Stomach (tissue), 19 donors: ENCODE measurements around the gene CCDC186. TPM values are rescaled to one million over a fixed set of nuclear protein-coding genes. Genes with fewer than 3 reads are reported as not detected.

Source experiments
- DNase-seq, 2 donors: peaks; one replicate each; pipeline versions ENCODE4 v3.0.0 to v3.0.0-alpha.2; 2013 to 2019
- H3K27ac ChIP-seq, 5 donors: fragments of 200-600 bp in 4 of 5; sonication (generic) in 4 of 5; one replicate each; pipeline ENCODE4 v1.5.1; 2013 to 2019; ENCODE audit warnings: mild to moderate bottlenecking in 1 of 5, moderate library complexity in 1 of 5
- H3K27me3 ChIP-seq, 3 donors: fragments of 200-600 bp; sonication (generic); one replicate each; pipeline ENCODE4 v1.5.1; 2017 to 2019; ENCODE audit warnings: mixed run types in 1 of 3
- H3K36me3 ChIP-seq, 4 donors: fragments of 200-600 bp; sonication (generic); 1 replicate in 3 of 4; 2 replicates in 1 of 4; pipeline ENCODE4 v1.5.1; 2016 to 2019
- H3K4me1 ChIP-seq, 4 donors: fragments of 200-600 bp; sonication (generic); one replicate each; pipeline ENCODE4 v1.5.1; 2016 to 2019
- H3K4me3 ChIP-seq, 4 donors: fragments of 200-600 bp; sonication (generic) in 3 of 4; one replicate each; pipeline ENCODE4 v1.5.1; 2016 to 2019; ENCODE audit warnings: mild to moderate bottlenecking in 1 of 4
- H3K9me3 ChIP-seq, 4 donors: fragments of 200-600 bp; sonication (generic); one replicate each; pipeline ENCODE4 v1.5.1; 2016 to 2019
- EP300 ChIP-seq: sonication (generic); formaldehyde crosslinking; IDR thresholded peaks from one replicate; pipeline ENCODE4 v1.6.1; 2017; ENCODE audit warnings: antibody characterized with exemption
- POLR2A ChIP-seq, 4 donors: fragments of 450-650 bp; IDR thresholded peaks; one replicate each; pipeline ENCODE4 v1.6.1; 2016; ENCODE audit warnings: antibody characterized with exemption in 4 of 4, control low read depth in 2 of 4, mild to moderate bottlenecking in 1 of 4, moderate library complexity in 1 of 4
- POLR2AphosphoS5 ChIP-seq, 3 donors: sonication (generic); formaldehyde crosslinking; IDR thresholded peaks; one replicate each; pipeline ENCODE4 v1.6.1; 2016; ENCODE audit warnings: antibody characterized with exemption in 3 of 3
- WGBS, 5 donors: extraction: QIAGEN DNeasy Blood & Tissue Kit in 3 of 5; methylation state at CpG; one replicate each; pipeline versions ENCODE4 v1.1.5 to v1.1.7; 2013 to 2018; 5-methylcytosine and 5-hydroxymethylcytosine counted together
- intact Hi-C: fragments of 100-400 bp; cut with DNase I; formaldehyde crosslinking; loops from one replicate; pipeline ENCODE4 v1.15.1; 2023; ENCODE audit warnings: low total_unique reads
- long read RNA-seq, 10 donors: transcript quantifications; one replicate each; lab custom pipeline, GENCODE V29; 2026
- polyA plus RNA-seq, 3 donors: library from polyadenylated mRNA; stranded (reverse); fragments of 200-250 nt; gene quantifications; one replicate each; pipeline ENCODE4 v1.2.3, GENCODE V29; 2013
- total RNA-seq, 5 donors: library from RNA; depleted of rRNA; stranded (reverse); fragments of >200 nt; gene quantifications; one replicate each; pipeline versions ENCODE4 v1.1.0 to v1.2.3, GENCODE V29; 2014 to 2016
- TF ChIP-seq, protein P1 (sequence below), 7 experiments: fragments of 450-650 bp in 4 of 7; fragments of 200-600 bp in 3 of 7; sonication (generic) in 3 of 7; IDR thresholded peaks; one replicate each; pipeline ENCODE4 v1.5.1; 2016 to 2019; ENCODE audit warnings: antibody characterized with exemption in 7 of 7, control low read depth in 2 of 7, mild to moderate bottlenecking in 1 of 7
- donor health status: healthy with polysubstance abuse.
- donor health status: Bipolar disorder and iron deficiency.
- donor health status: healthy.

The CCDC186 gene
- total RNA-seq, result 10 to 100 TPM; 16.8 to 74.5 (median 44.6) TPM
- polyA plus RNA-seq, result 10 to 100 TPM in 1 of 3 donors, 1 to 10 TPM in 2; 4.7 to 10.4 (median 7.7) TPM
- long read RNA-seq, donor 1, partial matches to known transcripts, result 0 of 2 reads
- long read RNA-seq, donor 1, other reads (novel, unspliced or antisense), result 0 of 2 reads
- long read RNA-seq, donor 2, full-length matches to known transcripts, result 2 of 2 reads
- long read RNA-seq, donor 2, partial matches to known transcripts, result 0 of 2 reads
- long read RNA-seq, donor 2, other reads (novel, unspliced or antisense), result 0 of 2 reads
- long read RNA-seq, donor 3, result 0 reads
- long read RNA-seq, donor 4, full-length matches to known transcripts, result 1 of 1 reads
- long read RNA-seq, donor 4, partial matches to known transcripts, result 0 of 1 reads
- long read RNA-seq, donor 4, other reads (novel, unspliced or antisense), result 0 of 1 reads
- long read RNA-seq, donor 5, partial matches to known transcripts, result 0 of 2 reads
- long read RNA-seq, donor 5, other reads (novel, unspliced or antisense), result 0 of 2 reads
- long read RNA-seq, donor 6, full-length matches to known transcripts, result 4 of 4 reads
- long read RNA-seq, donor 6, partial matches to known transcripts, result 0 of 4 reads
- long read RNA-seq, donor 6, other reads (novel, unspliced or antisense), result 0 of 4 reads
- long read RNA-seq, donor 7, partial matches to known transcripts, result 0 of 2 reads
- long read RNA-seq, donor 7, other reads (novel, unspliced or antisense), result 0 of 2 reads
- long read RNA-seq, donor 8, partial matches to known transcripts, result 0 of 4 reads
- long read RNA-seq, donor 8, other reads (novel, unspliced or antisense), result 0 of 4 reads
- long read RNA-seq, donor 9, partial matches to known transcripts, result 0 of 3 reads
- long read RNA-seq, donor 9, other reads (novel, unspliced or antisense), result 0 of 3 reads
- long read RNA-seq, donor 10, partial matches to known transcripts, result 0 of 4 reads
- long read RNA-seq, donor 10, other reads (novel, unspliced or antisense), result 0 of 4 reads

DNA sequence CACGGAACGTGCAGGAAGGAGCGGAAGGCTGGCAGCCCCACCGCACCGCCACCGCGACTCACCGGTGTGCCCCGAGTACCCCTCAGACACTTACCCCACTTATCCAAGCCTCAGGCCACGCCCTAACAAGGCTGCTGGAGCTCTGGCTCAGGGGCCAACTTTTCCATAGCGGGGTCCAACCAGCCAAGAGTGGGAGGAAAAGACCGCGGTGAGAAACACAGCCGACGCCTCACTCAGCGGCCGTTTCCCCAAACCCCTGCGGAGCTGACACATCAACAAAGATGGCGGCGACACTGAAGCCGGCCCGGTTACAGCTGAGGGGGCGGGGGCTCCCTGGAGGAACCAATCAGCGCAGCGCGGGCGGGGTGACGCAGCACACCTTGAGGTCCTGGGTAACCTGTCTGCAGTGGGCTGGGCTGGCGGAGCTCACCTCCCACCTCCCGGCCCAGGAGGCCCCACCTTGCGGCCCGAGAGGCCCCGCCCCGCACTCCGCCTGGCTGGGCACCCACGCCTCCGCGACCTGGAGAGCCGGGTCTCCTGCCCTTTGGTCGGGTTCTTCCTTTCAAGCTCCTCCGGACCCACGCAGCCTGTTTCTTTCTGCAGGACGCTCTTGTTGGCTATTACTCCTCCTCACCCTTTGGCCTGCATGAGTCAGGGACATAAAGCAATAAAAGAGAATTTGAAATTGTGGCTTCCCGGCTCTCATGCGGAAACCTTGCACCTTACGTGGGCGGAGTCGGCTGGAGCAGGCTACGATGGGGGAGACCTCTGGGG, at the start of gene CCDC186:
CCDC186 (minus strand) TSS at position 283 of the 774 bp plus-strand sequence. CDS start 10,935 bp downstream, outside the sequence.
- no peaks in the 10 kb centered on the region for H3K27me3 ChIP-seq
- peak within 1 kb of the TSS; percentile 62 to 85 (median 81) for H3K4me3 ChIP-seq
- peak; percentile 99 for DNase-seq
- peaks cover 0 to 46% (median 18%) of the 10 kb centered on the region in 4 donors for H3K4me1 ChIP-seq
- H3K27ac ChIP-seq, result peak within 1 kb of the TSS; percentile 88 to 96 (median 93)
- WGBS, 5 donors, result 0 to 1% (median 0%) methylated on average over 33 to 49 of the region's 49 CpGs
- TF ChIP-seq EP300 (no peak), POLR2A (IDR thresholded peaks at IDR 0.05) (peak in 2 of 4 donors; percentile 13 to 57), POLR2AphosphoS5 (IDR thresholded peaks at IDR 0.05) (peak; percentile 43 to 82 (median 80))
- TF ChIP-seq, protein P1, sequence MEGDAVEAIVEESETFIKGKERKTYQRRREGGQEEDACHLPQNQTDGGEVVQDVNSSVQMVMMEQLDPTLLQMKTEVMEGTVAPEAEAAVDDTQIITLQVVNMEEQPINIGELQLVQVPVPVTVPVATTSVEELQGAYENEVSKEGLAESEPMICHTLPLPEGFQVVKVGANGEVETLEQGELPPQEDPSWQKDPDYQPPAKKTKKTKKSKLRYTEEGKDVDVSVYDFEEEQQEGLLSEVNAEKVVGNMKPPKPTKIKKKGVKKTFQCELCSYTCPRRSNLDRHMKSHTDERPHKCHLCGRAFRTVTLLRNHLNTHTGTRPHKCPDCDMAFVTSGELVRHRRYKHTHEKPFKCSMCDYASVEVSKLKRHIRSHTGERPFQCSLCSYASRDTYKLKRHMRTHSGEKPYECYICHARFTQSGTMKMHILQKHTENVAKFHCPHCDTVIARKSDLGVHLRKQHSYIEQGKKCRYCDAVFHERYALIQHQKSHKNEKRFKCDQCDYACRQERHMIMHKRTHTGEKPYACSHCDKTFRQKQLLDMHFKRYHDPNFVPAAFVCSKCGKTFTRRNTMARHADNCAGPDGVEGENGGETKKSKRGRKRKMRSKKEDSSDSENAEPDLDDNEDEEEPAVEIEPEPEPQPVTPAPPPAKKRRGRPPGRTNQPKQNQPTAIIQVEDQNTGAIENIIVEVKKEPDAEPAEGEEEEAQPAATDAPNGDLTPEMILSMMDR (IDR thresholded peaks at IDR 0.05), result no peak
- no peaks in the 10 kb centered on the region for H3K9me3 ChIP-seq
- intact Hi-C loops, result no loop called here
- H3K36me3 ChIP-seq, result peaks cover 0 to 7% (median 0%) of the 10 kb centered on the region in 4 donors

DNA sequence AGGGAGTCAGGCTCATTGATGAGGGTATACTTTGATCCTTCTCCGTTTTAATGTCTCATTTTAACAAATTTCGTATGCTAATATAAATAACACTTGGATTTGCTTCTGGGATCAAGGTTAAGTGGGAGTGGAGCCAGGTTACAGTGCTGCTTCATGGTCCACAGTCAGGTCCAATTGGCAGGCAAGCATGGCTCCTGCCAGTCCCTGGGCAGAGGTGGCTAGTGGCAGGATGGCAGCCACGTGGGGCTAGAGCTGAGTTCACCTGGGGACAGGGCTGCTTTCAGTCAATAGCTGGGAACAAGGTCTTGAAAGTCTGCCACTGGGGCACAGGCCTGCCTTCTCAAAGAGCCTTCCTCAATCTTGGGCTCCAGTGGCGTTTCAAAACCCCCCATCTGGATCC, 49.1 kb upstream of the CCDC186 start:
- no peaks in the 10 kb centered on the region for H3K4me1 ChIP-seq
- TF ChIP-seq EP300 (no peak), POLR2AphosphoS5 (IDR thresholded peaks at IDR 0.05) (no peak), POLR2A (IDR thresholded peaks at IDR 0.05) (no peak)
- TF ChIP-seq, protein P1 (IDR thresholded peaks at IDR 0.05), result no peak
- DNase-seq, result no peak
- H3K27ac ChIP-seq, result no peak overlapping the region
- no peaks in the 10 kb centered on the region for H3K36me3 ChIP-seq
- intact Hi-C loops, result no loop called here
- no peaks in the 10 kb centered on the region for H3K9me3 ChIP-seq
- H3K4me3 ChIP-seq, result no peak overlapping the region
- WGBS, 5 donors, result 60 to 82% (median 75%) methylated on average over 4 of the region's 4 CpGs
- H3K27me3 ChIP-seq, result peaks cover 0 to 17% (median 0%) of the 10 kb centered on the region in 3 donors

DNA sequence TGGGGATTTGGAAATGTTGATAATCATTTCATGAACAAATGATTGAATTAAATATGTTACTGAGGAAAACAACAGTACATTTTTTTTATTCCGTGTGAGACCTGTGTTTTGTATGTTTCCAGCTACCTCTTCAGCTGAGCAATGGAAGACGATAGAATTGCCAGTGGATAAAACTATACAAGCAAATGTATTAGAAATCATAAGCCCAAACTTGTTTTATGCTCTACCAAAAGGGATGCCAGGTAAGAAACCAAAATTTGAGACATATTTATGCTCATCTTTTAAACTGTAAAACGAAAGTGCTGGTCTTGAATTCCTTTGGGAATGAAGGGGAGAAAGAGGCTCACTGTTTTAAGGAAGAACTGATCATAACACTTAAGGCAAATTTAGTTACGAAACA, 47.2 kb upstream of the CCDC186 start:
- Histone ChIP-seq H3K27ac (no peak overlapping the region), H3K4me1 (no peaks in the 10 kb centered on the region), H3K36me3 (no peaks in the 10 kb centered on the region), H3K4me3 (no peak overlapping the region), H3K9me3 (no peaks in the 10 kb centered on the region), H3K27me3 (peaks cover 0 to 11% (median 0%) of the 10 kb centered on the region in 3 donors)
- TF ChIP-seq, protein P1 (IDR thresholded peaks at IDR 0.05), result no peak
- TF ChIP-seq POLR2AphosphoS5 (IDR thresholded peaks at IDR 0.05), result no peak
- TF ChIP-seq POLR2A (IDR thresholded peaks at IDR 0.05), result no peak
- no peak for TF ChIP-seq EP300
- DNase-seq, result no peak
- 82 to 88% (median 84%) methylated on average over 4 of the region's 4 CpGs for WGBS, 5 donors
- intact Hi-C loops, result no loop called here
